Occipital lobe (tissue), 2 donors: ENCODE measurements around the gene PIGU. TPM values are rescaled to one million over a fixed set of nuclear protein-coding genes. Genes with fewer than 3 reads are reported as not detected.

ENCODE experiments used
- DNase-seq: peaks from one replicate; lab custom pipeline; 2025; lab: John Stamatoyannopoulos, UW
- total RNA-seq: library from RNA; depleted of rRNA; stranded (reverse); fragments of >200 nt; gene quantifications from one replicate; pipeline ENCODE4 v1.2.3, GENCODE V29; 2014

Gene PIGU
- total RNA-seq, 1 donor from 2014 or later: 14.8 TPM

- peak; percentile 86 for DNase-seq
Observed at GRCh38 chr20:34558320-34559218, 118.3 kb downstream of the PIGU start, which contains the start of gene MAP1LC3A. TSS of gene MAP1LC3A (plus strand) at chr20:34558718. CDS start at chr20:34558869, 151 bp downstream.

- DNase-seq: no peak
Observed at GRCh38 chr20:34557936-34558319, 119.0 kb downstream of the PIGU start.

- no peak for DNase-seq
Observed at GRCh38 chr20:34553366-34553867, 123.5 kb downstream of the PIGU start.

GRCh38 chr20:34552569-34552968, 124.3 kb downstream of the PIGU start:
- DNase-seq: no peak

- no peak for DNase-seq
Observed at GRCh38 chr20:34549929-34550305, 127.0 kb downstream of the PIGU start.

DNA sequence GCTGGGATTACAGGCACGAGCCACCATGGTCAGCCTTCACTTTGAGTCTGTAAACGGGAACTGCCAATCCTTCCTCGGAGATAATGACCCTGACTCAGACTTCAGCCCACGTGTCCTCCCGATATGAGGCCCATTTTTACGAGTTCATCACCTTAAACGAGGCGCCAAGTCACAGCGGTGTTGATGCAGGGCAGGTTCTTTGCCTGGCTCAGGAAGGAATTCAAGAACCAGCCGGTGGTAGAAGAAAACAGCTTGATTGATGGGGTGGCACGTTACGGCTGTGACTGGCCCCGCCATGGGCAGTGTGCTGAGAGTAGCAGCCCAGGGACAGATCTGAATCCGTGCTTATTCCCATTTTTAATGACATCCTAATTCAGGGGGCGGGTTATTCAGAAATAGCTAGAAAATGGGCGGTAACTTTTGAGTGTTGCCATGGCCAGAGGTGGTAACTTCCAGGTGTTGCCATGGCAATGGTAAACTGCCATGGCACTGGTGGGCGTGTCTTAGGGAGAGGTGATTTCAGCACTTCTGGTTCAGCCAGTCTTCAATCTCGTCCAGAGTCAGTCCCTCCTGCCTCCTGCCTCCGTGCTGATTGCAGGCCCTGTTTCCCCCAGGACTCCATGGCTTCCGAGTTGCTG, 127.5 kb downstream of the PIGU start:
- no peak for DNase-seq

DNA sequence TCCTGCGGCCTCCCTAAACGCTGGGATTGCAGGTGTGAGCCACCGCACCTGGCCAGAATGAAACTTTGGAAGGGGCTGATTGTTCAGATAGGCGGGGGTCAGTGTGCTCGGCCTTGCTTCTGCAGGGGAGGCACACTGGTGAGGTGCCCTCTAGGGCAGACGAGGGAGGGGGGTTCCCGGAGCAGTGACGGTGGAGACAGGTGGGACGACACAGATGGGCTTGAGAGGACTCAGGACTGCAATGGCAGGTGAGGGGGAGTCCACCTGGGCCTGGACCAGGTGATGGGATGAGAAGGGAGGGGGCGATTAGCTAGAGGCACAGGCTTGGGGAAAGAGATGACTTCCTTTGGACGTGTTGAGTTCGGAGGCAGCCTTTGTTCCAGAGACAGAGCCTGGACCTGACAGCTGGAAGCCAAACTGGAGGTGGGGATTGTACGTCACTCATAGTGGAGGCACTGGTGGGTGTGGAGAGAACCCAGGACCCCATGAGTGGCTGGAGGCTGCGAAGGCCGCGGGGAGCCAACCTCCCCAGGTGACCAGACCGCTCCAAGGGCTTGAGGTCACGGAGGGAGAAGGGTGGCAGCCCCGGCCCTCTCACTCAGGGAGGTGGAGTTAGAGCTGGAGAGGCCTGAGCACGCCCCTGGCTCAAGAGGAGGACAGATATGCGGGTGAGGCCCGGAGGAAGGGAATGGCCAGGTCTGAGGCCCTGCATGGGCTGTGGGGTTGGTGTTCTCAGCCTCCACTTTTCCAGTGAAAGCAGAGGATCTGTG, 128.9 kb downstream of the PIGU start:
- DNase-seq: no peak

GRCh38 chr20:34546751-34547181, 130.1 kb downstream of the PIGU start:
- no peak for DNase-seq

GRCh38 chr20:34544109-34544796, 132.6 kb downstream of the PIGU start:
- no peak for DNase-seq

DNA sequence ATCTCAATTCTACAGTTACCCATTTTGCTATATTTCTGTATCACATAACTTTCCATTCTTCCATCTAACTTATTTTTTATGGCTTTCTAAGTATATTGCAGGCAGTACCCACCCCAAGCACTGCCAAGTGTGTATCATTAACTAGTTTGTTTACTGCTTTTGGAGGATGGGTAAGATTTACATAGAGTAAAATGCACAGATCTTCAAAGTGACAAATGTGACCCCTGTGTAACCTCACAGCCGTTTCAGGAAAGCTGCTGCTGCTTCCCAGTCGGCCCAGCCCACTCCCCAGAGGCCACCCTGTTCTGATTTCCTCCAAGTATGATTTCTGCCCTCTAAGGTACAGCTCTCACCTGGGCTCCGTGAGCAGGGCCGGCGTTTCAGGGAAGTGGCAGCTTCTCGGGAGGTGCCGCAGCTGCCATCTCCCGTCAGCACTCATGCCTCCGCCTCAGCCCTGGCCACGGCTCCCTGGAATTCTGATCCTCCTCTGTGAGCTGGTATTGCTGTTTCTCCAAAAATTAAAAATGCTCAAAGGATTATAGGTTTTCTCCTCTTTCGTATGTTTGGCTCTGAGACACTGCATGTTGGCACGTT, 133.3 kb downstream of the PIGU start:
- no peak for DNase-seq

GRCh38 chr20:34542439-34542838, 134.5 kb downstream of the PIGU start:
- no peak for DNase-seq

DNA sequence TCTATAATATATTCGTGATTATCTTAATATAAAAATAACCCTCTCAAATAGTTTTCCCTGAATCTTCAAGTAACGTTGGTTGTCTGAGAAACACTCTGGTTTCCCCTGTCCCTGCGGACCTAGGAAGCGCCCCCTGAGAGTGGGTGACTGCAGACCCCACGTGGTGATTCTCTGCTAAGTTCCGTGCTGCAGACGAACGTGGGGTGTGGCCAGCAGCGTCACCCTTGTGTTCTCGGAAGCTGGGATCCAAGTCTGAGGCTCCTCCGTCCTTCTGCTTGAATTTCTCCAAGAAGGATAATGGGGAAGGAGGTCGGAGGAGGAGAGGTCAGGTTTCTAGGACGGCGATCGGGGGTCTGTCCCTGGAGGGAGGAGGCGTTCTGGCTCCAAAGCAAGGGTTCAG, 135.0 kb downstream of the PIGU start:
- DNase-seq: no peak

- no peak for DNase-seq
Observed at GRCh38 chr20:34541264-34541901, 135.5 kb downstream of the PIGU start.

- no peak for DNase-seq
Observed at GRCh38 chr20:34540596-34541263, 136.2 kb downstream of the PIGU start.

DNA sequence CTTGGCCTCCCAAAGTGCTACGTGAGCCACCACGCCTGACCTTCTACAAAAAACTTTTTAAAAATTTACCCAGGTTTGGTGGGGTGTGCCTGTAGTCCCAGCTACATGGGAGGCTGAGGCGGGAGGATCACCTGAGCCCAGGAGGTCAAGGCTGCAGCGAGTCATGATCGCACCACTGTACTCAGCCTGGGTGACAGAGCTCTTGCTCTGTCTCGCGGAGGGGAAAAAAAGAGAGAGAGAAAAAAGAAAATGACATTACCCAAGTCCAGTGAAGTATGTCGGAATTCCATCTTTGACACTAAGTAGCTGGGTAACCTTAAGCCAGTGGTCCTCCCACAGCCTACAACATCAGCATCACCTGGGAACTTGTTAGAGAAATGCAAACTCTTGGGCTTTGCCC, 137.1 kb downstream of the PIGU start:
- DNase-seq: no peak

DNA sequence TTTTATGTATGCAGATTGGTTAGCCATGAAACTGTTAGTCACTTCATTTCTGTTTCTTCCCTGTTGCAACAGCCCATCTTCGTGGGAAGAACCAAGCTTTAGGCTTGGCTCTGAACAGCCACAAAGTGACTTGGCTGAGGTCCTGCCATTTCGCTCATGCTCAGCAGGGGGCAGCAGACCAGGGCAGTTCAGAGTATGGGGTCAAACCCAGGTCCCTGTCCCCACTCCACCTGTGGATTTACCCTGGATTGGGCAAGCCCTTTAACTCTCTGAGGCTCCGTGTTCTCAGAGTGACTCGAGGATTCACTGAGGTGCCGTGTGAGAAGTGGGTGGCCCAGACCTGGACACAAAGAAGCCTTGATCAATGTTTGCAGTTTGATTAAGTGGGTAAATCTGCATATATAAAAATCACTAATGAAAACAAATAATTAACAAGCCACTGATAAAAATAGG, 138.2 kb downstream of the PIGU start:
- DNase-seq: no peak

- no peak for DNase-seq
Observed at GRCh38 chr20:34537651-34538050, 139.2 kb downstream of the PIGU start.

- peak; percentile 28 for DNase-seq
Observed at GRCh38 chr20:34536798-34537394, 140.0 kb downstream of the PIGU start.

- no peak for DNase-seq
Observed at GRCh38 chr20:34535857-34536256, 141.0 kb downstream of the PIGU start.
